Endothelial cell of umbilical vein (primary cell): ENCODE data around the gene LRRC8E. TPM values are rescaled to one million over a fixed set of nuclear protein-coding genes. Genes with fewer than 3 reads are reported as not detected.

Experiments
- BruUV-seq: library from RNA; stranded (reverse); fragments of 400-500 nt; replicated peaks from 2 replicates; lab custom pipeline; 2021; lab: Mats Ljungman, UMichigan
- CTCF ChIA-PET: fragments of 300-600, 350-600 bp; sonication (Branson Sonifier 250); formaldehyde crosslinking; loops from one replicate; lab custom pipeline; 2021; ENCODE audit warnings: antibody characterized with exemption, inconsistent platforms; lab: Charles Lee
- POLR2A ChIA-PET: fragments of 300-600, 350-600 bp; sonication (Branson Sonifier 250); formaldehyde crosslinking; loops from one replicate; lab custom pipeline; 2021; ENCODE audit warnings: antibody characterized with exemption, inconsistent platforms; lab: Charles Lee
- DNase-seq: peaks from one replicate; pipeline ENCODE4 v3.0.0-alpha.2; 2011; ENCODE audit warnings: low read depth, low spot score
- FAIRE-seq: peaks from 2 replicates; lab custom pipeline; 2011; peaks lifted over from hg19 to GRCh38; lab: Jason Lieb, UNC
- H2AFZ ChIP-seq: 2 replicates; pipeline ENCODE4 v1.6.0; 2012; ENCODE audit warnings: low read depth, low read length, control low read depth, inconsistent platforms
- H3K27ac ChIP-seq: 2 replicates; pipeline ENCODE4 v1.5.1; 2011; ENCODE audit warnings: low read depth, mild to moderate bottlenecking, control low read depth, low read length, moderate library complexity; ENCODE audit not compliant: insufficient read depth
- H3K27me3 ChIP-seq, 2 experiments: 2 replicates each; pipeline versions ENCODE4 v1.6.0 to v1.6.1; 2011; ENCODE audit warnings: low read length in 2 of 2, mixed read lengths in 1 of 2; ENCODE audit not compliant: control insufficient read depth in 2 of 2, insufficient read depth in 2 of 2
- H3K36me3 ChIP-seq, 2 experiments: 2 replicates in 1 of 2; 3 replicates in 1 of 2; pipeline ENCODE4 v1.5.1; 2011; ENCODE audit warnings: low read length in 2 of 2, mild to moderate bottlenecking in 1 of 2, moderate library complexity in 1 of 2; ENCODE audit not compliant: control insufficient read depth in 2 of 2, insufficient read depth in 2 of 2; ENCODE audit errors: extremely low read depth in 1 of 2
- H3K4me1 ChIP-seq: 3 replicates; pipeline ENCODE4 v1.5.1; 2011; ENCODE audit warnings: mild to moderate bottlenecking, low read length; ENCODE audit not compliant: control insufficient read depth, insufficient read depth; ENCODE audit errors: extremely low read depth
- H3K4me2 ChIP-seq: 2 replicates; pipeline ENCODE4 v1.6.1; 2011; ENCODE audit warnings: low read length, control low read depth, mixed read lengths; ENCODE audit not compliant: insufficient read depth
- H3K4me3 ChIP-seq, 3 experiments: fragments of 200-600 bp in 1 of 3; sonication (generic), shearing (Covaris generic) in 1 of 3; replicated peaks in 1 of 3; 2 replicates each; pipeline ENCODE4 v1.5.1; 2011 to 2016; ENCODE audit warnings: control low read depth in 3 of 3, low read length in 3 of 3, mild to moderate bottlenecking in 2 of 3, inconsistent platforms in 1 of 3, low read depth in 1 of 3, moderate library complexity in 1 of 3; ENCODE audit not compliant: insufficient read depth in 1 of 3
- H3K79me2 ChIP-seq: 2 replicates; pipeline ENCODE4 v1.6.0; 2012; ENCODE audit warnings: low read length, inconsistent platforms; ENCODE audit not compliant: control insufficient read depth, insufficient read depth
- H3K9ac ChIP-seq: replicated peaks from 2 replicates; pipeline ENCODE3; 2011; ENCODE audit warnings: low read length, control low read depth; ENCODE audit not compliant: insufficient read depth; ENCODE audit errors: extremely low read depth
- H3K9me1 ChIP-seq: replicated peaks from 3 replicates; pipeline ENCODE4 v1.6.0; 2011; ENCODE audit warnings: mild to moderate bottlenecking, low read length; ENCODE audit not compliant: control insufficient read depth, insufficient read depth; ENCODE audit errors: extremely low read depth
- H3K9me3 ChIP-seq: replicated peaks from 2 replicates; pipeline ENCODE4 v1.5.1; 2012; ENCODE audit warnings: low read length, inconsistent platforms; ENCODE audit not compliant: control insufficient read depth, insufficient read depth
- H4K20me1 ChIP-seq: replicated peaks from 2 replicates; pipeline ENCODE3; 2011; ENCODE audit warnings: mild to moderate bottlenecking, low read length; ENCODE audit not compliant: control insufficient read depth, insufficient read depth; ENCODE audit errors: extremely low read depth
- EZH2 ChIP-seq: IDR thresholded peaks from 2 replicates; pipeline ENCODE4 v1.6.1; 2012; ENCODE audit warnings: borderline replicate concordance, low read depth, mild to moderate bottlenecking, moderate library complexity, low read length, inconsistent platforms; ENCODE audit not compliant: severe bottlenecking
- FOS ChIP-seq: IDR thresholded peaks from 2 replicates; pipeline ENCODE4 v1.6.1; 2011; ENCODE audit warnings: mild to moderate bottlenecking, low read length, moderate library complexity, borderline replicate concordance; ENCODE audit not compliant: insufficient read depth
- GATA2 ChIP-seq: IDR thresholded peaks from 2 replicates; pipeline ENCODE4 v1.7.0; 2011; ENCODE audit warnings: low read depth, mild to moderate bottlenecking, moderate library complexity, mixed read lengths, low read length; ENCODE audit not compliant: insufficient read length, insufficient read depth
- JUN ChIP-seq: IDR thresholded peaks from 2 replicates; pipeline ENCODE4 v1.6.1; 2011; ENCODE audit warnings: borderline replicate concordance, low read depth; ENCODE audit not compliant: insufficient read length, insufficient read depth
- MYC ChIP-seq: IDR thresholded peaks from one replicate; pipeline ENCODE4 v1.6.1; 2011; ENCODE audit warnings: mild to moderate bottlenecking, low read depth, low read length
- POLR2A ChIP-seq: IDR thresholded peaks from 2 replicates; pipeline ENCODE4 v1.6.1; 2012; ENCODE audit warnings: low read depth, mild to moderate bottlenecking, control low read depth, low read length
- POLR2AphosphoS5 ChIP-seq: IDR thresholded peaks from 2 replicates; pipeline ENCODE4 v1.6.1; 2012; ENCODE audit warnings: low read depth, mild to moderate bottlenecking, control low read depth, low read length, moderate library complexity; ENCODE audit not compliant: insufficient read depth
- dilution Hi-C: fragments of 300-500 bp; cut with MboI; formaldehyde crosslinking; loops from one replicate; pipeline ENCODE4 v1.15.0; 2019; ENCODE audit warnings: low sequenced_read_pairs; ENCODE audit not compliant: extremely low pct_ligation_motif_present
- intact Hi-C: fragments of 100-400 bp; cut with micrococcal nuclease; formaldehyde crosslinking; loops from one replicate; pipeline ENCODE4 v1.10.0; 2022
- polyA plus RNA-seq, 4 experiments: library from polyadenylated mRNA; depleted of rRNA in 3 of 4; stranded (reverse) in 3 of 4; unstranded in 1 of 4; fragments of >200 nt; gene quantifications; 2 replicates each; pipeline versions ENCODE4 v1.2.1 to v1.2.3, GENCODE V29; 2011 to 2012; ENCODE audit warnings: missing spikeins in 1 of 4
- total RNA-seq: library from RNA; stranded (reverse); gene quantifications from 2 replicates; pipeline ENCODE4 v1.2.3, GENCODE V29; 2021
- TF ChIP-seq, protein P1 (sequence below), 2 donors: IDR thresholded peaks; 1 replicate in 1 of 2; 2 replicates in 1 of 2; pipeline ENCODE4 v1.5.1; 2011; ENCODE audit warnings: low read length in 2 of 2, mild to moderate bottlenecking in 2 of 2, moderate library complexity in 2 of 2, control low read depth in 1 of 2, inconsistent platforms in 1 of 2, low read depth in 1 of 2; ENCODE audit not compliant: insufficient read depth in 1 of 2; ENCODE audit errors: extremely low read depth in 1 of 2
- TF ChIP-seq, protein P2 (sequence below): IDR thresholded peaks from 2 replicates; pipeline ENCODE4 v1.6.1; 2011; ENCODE audit not compliant: insufficient read depth, insufficient read length

Gene LRRC8E
- total and polyA plus RNA-seq, 2 donors (not counting 3 experiments of a cell fraction or from before 2014, with no cell fraction given) = 1.1 to 1.6 TPM

DNA sequence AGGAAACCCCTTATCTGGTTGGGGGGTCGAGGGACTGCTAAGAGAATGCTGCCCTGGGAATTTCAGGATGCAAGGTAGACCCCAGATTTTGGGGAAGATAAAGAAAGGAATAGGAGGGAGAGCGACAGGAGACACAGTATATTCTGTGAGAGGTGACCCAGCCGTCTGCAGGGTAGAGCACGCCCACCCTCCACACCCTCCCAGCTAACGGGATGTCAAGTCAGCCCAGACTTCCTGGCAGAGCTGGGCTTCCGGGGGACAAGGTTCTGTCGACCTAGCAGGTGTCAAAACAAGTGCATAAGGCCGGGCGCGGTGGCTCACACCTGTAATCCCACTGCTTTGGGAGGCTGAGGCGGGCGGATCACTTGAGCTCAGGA is 13.4 kb upstream of the LRRC8E start:
- no peak overlapping the region for H2AFZ ChIP-seq
- no peaks in the 10 kb centered on the region for H3K9me1 ChIP-seq
- DNase-seq (no peak), FAIRE-seq (no peak)
- no peak overlapping the region for H3K9ac ChIP-seq
- H3K79me2 ChIP-seq = no peaks in the 10 kb centered on the region
- no peaks in the 10 kb centered on the region for H3K9me3 ChIP-seq
- no peaks in the 10 kb centered on the region for H3K36me3 ChIP-seq
- CTCF ChIA-PET = interaction anchor here (1.0 kb wide), 2 partner anchors 11 to 12 kb away, joined by 3 read pairs; no protein-coding TSS in a partner anchor
- no peak overlapping the region for H3K27ac ChIP-seq
- no peaks in the 10 kb centered on the region for H4K20me1 ChIP-seq
- H3K4me2 ChIP-seq = no peak overlapping the region
- H3K27me3 ChIP-seq = peaks cover 11 to 25% of the 10 kb centered on the region in 2 experiments
- POLR2A ChIA-PET = interaction anchor here (0.6 kb wide), 1 partner anchor 472 kb away, joined by 3 read pairs; no protein-coding TSS in a partner anchor
- TF ChIP-seq, protein P1, sequence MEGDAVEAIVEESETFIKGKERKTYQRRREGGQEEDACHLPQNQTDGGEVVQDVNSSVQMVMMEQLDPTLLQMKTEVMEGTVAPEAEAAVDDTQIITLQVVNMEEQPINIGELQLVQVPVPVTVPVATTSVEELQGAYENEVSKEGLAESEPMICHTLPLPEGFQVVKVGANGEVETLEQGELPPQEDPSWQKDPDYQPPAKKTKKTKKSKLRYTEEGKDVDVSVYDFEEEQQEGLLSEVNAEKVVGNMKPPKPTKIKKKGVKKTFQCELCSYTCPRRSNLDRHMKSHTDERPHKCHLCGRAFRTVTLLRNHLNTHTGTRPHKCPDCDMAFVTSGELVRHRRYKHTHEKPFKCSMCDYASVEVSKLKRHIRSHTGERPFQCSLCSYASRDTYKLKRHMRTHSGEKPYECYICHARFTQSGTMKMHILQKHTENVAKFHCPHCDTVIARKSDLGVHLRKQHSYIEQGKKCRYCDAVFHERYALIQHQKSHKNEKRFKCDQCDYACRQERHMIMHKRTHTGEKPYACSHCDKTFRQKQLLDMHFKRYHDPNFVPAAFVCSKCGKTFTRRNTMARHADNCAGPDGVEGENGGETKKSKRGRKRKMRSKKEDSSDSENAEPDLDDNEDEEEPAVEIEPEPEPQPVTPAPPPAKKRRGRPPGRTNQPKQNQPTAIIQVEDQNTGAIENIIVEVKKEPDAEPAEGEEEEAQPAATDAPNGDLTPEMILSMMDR (IDR thresholded peaks at IDR 0.05; ENCODE audit: extremely low read depth in 1 of 2, insufficient read depth in 1 of 2, low read depth in 1 of 2, low read length in 2 of 2) = no peak
- TF ChIP-seq GATA2 (no peak), EZH2 (no peak), FOS (no peak), POLR2A (no peak), JUN (no peak), POLR2AphosphoS5 (no peak), MYC (no peak)
- TF ChIP-seq, protein P2, sequence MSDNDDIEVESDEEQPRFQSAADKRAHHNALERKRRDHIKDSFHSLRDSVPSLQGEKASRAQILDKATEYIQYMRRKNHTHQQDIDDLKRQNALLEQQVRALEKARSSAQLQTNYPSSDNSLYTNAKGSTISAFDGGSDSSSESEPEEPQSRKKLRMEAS = no peak
- no peaks in the 10 kb centered on the region for H3K4me1 ChIP-seq
- dilution Hi-C loops (no loop called here), intact Hi-C loops (loop anchor here (5.0 kb wide), 1 partner anchor 43 kb away; the partner anchor contains the start of gene EVI5L)
- H3K4me3 ChIP-seq = no peak overlapping the region
- BruUV-seq = no TSS peak
